Bone marrow (tissue), 2 donors: ENCODE data around the gene LRRC1.
"Not testable (repeated sequence)": the region's sequence is repeated elsewhere in the genome, so short reads cannot be mapped to it uniquely, and the experiment has no call there.

Experiments
- DNase-seq, 2 donors: peaks; one replicate each; lab custom pipeline; 2025; lab: John Stamatoyannopoulos, UW

Gene LRRC1

DNA sequence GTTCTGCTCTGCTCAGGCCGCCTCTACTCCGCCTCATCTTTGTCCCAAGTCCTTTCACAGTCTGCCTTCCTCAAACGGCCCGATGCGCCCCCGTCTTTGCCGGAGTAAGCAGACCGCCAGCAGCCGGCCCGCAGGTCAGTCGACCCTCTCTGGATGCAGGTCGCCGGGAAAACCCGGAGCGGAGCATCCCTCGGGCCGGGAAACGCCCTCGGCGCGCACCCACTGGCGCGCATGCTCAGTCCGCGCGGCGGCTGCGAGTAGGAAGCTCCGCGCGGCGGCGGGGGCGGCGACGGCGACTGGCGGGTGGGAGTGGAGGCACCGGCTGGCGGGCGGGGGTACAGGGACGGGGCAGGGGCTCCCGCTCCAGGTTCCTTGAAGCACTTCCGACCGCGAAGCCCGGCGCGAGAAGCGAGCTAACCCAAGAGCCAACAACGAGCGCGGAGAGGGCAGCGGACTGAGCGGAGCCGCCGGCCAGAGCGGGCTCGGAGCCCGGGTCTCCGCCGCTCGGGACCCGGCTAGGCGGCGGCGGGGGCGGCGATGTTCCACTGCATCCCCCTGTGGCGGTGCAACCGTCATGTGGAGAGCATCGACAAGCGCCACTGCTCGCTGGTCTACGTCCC, at the start of gene LRRC1:
LRRC1 (plus strand) TSS at position 286 of the 620 bp plus-strand sequence; CDS start at position 538, 252 bp downstream.
- peak; percentile 59 to 68 for DNase-seq

DNA sequence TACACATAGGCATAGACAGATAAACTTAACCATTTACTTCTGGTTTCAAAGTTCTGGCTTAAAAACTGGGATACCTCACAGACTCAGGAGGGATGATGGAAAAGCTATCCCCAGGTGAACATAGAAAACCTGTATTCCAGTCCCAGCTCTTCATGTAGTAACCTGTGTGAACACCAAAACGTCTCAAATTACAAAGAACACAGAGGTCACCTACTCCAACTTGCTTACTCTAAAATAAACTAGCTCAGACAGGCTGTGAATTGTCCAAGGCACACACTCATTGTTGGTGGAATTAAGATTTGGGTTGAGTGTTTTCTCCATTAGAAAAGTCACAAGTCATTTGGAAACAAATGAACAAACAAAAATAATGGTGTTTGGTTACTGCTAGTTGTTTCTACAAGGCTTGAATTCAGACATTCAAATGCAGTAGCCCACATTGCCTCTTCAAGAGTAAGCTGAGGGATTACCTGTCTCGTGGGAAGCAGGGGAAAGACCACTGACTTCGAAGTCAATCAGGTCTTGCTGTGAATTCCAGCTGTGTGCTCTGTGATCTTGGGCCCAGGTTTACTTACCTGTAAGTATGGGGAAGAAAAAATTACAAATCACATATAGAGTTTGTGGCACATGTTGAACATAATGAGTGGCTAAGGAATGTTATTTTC, 48.2 kb upstream of the LRRC1 start:
- no peak for DNase-seq

DNA sequence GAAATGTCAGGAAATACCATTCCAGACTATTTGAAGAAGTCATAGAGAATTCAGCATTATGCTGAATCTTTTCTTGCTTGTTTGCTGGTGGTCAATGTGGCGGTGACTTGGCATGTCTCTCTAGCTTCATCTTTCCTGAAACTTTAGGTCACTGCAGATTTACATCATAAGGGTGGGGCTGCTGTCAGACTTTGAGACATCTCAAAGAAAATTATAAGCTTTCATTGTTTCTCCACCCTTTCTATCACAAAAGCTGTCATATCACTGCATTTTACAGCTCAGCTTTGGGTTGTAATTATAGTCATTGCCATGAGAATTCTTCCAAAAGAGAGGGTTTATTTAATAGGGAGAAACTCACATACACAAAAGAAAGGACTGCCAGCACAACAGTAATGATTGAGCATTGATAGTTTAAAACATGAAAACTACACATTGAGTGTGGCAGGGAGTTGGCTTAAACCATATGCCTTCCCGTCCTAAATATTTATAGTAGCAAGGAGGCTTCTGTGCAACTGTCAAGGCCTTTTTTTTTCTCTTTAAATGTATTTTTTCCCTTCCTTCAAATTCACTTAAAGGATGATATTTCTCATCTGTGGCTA, 44.7 kb upstream of the LRRC1 start:
- no peak for DNase-seq

DNA sequence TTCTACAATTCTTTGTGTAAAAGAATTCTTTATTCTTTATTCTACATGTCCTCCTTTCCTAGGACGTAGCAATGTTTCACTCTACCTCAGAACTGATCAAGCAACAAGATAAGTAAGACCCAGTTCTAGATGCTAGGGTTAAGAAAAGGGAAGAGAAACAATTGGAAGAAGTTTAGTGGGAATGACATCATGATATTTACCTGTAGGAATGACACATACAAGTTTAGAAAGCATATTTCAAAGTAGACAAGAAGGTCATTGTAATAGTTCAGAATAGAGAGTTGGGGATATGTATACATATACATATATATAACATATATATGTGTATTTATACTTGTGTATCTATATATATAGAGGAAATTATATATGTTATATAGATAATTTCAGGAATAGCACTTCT, 43.4 kb upstream of the LRRC1 start:
- DNase-seq: no peak

- DNase-seq: no peak
Measured at GRCh38 chr6:53752440-53752839, 42.4 kb upstream of the LRRC1 start.

DNA sequence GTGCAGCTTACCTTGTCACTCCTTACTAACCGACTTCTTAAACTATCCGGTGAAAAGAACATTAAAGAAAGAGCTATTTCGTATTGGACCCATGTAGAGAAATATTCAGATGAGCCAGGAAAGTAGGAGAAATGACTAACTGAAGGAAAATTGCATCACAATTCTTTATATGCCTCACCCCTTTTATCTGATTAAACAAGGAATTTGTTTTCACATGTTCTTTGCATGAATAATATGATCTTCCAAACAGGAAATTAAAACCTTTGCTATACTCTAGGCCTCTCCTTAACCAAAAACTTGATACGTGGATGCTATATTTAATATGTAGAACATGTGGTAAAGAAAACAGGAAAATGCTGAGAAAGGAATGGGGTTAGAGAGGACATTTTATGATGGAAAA, 41.9 kb upstream of the LRRC1 start:
- no peak for DNase-seq

DNA sequence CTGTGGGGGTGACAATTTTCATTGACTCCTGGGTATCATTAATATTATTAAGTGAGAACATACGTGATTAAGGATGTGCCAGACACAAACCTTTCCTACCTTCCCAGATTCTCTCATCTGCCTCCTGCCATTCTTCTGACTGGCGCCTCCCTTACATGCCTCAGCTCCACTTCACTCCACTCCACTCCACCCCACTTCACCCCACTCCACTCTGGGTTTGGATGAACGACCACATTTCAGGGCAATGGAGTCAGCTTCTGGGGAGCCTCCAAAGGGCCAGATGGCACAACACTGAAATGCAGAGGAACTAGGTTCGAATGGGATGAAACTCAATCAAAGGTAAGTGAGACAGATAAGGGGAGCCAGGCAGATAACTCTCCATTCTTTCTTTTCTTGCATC, 40.5 kb upstream of the LRRC1 start:
- DNase-seq: no peak

GRCh38 chr6:53756396-53756795, 38.4 kb upstream of the LRRC1 start:
- DNase-seq: no peak

GRCh38 chr6:53758496-53758895, 36.3 kb upstream of the LRRC1 start:
- no peak for DNase-seq

DNA sequence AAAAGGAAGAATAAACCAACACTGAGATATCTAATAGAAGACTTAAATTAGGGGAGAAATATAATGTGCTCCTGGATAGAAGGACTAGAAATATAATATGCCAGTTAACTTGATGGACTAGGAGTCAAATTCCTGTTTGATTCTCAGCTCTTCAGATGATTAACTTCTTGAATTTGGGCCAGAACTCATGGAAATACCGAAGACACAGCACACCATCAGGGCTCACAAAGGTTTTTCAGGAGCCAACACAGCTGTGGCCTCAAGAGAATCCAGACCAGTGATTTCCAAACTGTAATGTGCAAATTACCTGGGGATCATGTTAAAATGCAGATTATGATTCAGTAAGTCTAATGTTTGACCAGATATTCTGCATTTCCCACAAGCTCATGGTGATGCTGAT, 33.8 kb upstream of the LRRC1 start:
- DNase-seq: no peak

DNA sequence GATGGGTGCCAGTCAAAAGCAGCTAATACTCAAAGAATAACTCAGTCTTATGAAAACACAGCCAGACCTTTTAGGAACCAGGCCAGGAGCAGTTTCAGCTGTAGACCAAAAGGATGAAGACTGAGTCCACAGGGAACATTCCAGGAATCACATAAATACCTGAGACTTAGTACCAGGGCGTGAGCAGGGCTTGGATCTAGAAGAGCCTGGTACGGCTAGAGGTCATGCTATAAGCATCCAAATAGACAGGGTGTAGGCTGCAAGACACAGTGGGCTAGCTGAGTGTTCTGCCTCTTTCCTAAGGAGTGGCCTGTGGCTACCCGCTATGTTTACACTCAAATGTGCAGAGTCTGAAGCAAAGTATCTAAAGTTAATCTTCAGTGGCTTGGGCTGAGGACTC, 29.5 kb upstream of the LRRC1 start:
- no peak for DNase-seq

DNA sequence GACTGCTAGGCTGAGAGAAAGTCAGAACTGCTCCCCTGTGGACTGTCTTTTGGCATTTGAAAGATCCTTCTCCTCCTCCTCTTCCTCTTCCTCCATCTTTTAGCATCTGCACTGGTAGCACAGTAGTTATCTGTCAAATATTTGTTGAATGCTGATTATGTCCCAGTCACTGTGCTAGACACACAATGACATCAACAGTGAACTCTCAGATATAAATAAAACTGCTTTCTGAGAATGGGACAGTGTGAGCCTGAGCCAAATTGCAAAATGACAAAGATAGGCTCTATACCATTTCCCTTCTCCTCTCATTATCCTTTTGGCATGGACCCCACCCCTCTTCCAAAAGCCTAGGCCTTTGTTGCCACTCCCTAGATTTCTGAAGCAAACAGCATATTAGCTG, 27.9 kb upstream of the LRRC1 start:
- no peak for DNase-seq

- DNase-seq: no peak
Measured at GRCh38 chr6:53767941-53768340, 26.9 kb upstream of the LRRC1 start.

DNA sequence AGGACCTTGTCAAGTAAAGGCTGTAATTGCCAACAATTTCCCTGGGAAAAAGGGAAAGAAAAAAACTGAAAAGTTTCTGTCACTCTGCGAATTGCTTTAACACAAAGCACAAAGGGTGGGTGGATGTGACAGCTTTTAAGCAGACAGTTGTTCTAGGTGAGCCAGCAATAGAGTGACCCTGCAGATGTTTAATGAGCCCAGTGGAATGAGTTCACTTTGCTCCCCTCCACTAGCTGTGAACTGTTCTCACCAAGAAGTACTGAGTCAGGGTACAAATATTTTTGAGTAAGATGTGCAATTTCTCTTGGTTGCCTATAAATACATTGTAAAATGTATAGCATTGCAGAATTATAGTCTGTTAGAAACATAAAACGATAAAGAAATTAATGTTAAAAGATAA, 26.2 kb upstream of the LRRC1 start:
- DNase-seq: no peak

GRCh38 chr6:53770780-53771249, 24.0 kb upstream of the LRRC1 start:
- DNase-seq: no peak

DNA sequence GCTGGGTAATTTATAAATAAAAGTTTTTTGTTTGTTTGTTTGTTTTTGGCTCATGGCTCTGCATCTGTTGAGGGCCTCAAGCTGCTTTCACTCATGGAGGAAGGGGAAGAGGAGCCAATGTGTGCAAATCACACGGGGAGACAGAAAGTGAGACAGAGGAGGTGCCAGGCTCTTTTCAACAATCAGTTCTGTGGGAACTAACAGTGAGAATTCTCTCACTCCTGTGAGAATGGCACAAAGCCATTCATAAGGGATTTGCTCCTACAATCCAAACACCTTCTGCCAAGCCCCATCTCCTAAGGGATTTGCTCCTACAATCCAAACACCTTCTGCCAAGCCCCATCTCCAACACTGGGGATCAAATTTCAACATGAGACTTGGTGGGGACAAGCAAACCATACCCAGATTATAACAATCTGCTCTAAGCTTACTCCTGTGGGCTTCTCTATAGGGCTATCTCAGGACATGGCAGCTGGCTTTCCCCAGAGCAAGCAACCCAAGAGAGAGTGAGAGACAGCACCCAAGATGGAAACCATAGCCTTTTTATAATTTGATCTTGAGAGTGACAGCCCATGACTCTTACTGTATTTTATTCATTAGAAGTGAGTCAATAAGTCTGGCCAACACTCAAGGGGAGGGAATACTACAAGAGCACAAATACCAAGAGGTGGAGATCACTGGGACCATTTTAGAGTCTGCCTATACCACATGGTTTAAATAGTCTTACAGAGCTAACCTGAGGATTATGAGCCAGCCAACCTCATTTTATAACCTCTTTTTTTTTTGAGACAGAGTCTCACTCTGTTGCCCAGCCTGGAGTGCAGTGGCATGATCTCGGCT, 22.8 kb upstream of the LRRC1 start:
- DNase-seq: no peak

DNA sequence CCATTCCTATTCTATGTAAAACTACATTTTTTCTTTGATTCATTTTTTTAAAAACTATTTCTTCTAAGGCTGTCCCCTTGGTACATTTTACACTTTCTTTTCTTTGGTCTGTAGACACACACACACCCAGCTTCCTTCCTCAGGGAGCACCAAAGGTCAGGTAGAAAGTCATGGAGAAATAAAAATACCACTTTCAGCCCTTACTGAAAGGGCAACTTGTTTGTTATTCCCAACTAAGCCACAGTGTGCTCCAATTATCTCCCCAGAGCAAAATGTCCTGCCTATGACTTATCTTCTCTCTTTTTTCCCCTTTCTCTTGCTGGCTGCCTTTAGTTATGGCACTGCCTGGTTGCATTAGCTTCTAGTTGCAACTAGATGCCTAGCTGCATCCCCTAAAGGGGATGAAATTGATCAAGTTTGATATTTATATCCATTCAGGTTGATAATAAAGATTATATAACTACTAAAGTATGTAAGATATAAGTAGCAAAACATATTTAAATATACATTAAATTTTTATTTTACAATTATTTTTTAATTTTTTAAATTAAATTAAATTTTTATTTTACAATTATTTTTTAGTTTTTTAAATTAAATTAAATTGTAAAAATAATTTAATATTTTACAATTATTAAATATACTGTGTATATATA, 21.6 kb upstream of the LRRC1 start:
- no peak for DNase-seq

DNA sequence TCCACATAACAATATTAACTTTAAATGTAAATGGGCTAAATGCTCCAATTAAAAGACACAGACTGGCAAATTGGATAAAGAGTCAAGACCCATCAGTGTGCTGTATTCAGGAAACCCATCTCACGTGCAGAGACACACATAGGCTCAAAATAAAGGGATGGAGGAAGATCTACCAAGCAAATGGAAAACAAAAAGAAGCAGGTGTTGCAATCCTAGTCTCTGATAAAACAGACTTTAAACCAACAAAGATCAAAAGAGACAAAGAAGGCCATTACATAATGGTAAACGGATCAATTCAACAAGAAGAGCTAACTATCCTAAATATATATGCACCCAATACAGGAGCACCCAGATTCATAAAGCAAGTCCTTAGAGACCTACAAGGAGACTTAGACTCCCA, 18.7 kb upstream of the LRRC1 start:
- DNase-seq: not testable (repeated sequence)

- DNase-seq: not testable (repeated sequence)
Measured at GRCh38 chr6:53784991-53785390, 9.8 kb upstream of the LRRC1 start.

DNA sequence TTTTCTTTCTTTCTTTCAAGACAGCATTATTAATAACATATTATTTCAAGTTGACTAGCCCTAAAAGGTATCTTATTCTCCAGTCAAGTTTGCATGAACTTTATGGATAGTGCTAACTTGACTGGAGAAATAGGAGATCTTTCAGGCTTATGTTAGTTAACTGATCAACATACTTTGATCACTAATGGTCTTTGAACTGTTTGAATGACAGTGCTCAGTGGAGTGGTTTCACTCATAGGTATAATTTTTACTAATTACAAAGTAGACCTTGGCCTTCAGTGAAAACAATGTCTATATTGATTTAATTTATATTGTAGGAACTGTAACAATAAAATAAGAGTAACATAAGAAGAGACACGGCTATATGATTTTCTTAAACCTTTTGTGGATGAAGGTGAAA, 8.0 kb upstream of the LRRC1 start:
- no peak for DNase-seq

- no peak for DNase-seq
Measured at GRCh38 chr6:53790886-53791285, 3.9 kb upstream of the LRRC1 start.

- no peak for DNase-seq
Measured at GRCh38 chr6:53792016-53792415, 2.8 kb upstream of the LRRC1 start.
